Endothelial cell of umbilical vein (primary cell): ENCODE data around the gene TNFRSF1B. TPM values are rescaled to one million over a fixed set of nuclear protein-coding genes. Genes with fewer than 3 reads are reported as not detected.

ENCODE experiments used
- BruUV-seq: library from RNA; stranded (reverse); fragments of 400-500 nt; replicated peaks from 2 replicates; lab custom pipeline; 2021; lab: Mats Ljungman, UMichigan
- CTCF ChIA-PET: fragments of 300-600, 350-600 bp; sonication (Branson Sonifier 250); formaldehyde crosslinking; loops from one replicate; lab custom pipeline; 2021; ENCODE audit warnings: antibody characterized with exemption, inconsistent platforms; lab: Charles Lee
- POLR2A ChIA-PET: fragments of 300-600, 350-600 bp; sonication (Branson Sonifier 250); formaldehyde crosslinking; loops from one replicate; lab custom pipeline; 2021; ENCODE audit warnings: antibody characterized with exemption, inconsistent platforms; lab: Charles Lee
- DNase-seq: peaks from one replicate; pipeline ENCODE4 v3.0.0-alpha.2; 2011; ENCODE audit warnings: low read depth, low spot score
- FAIRE-seq: peaks from 2 replicates; lab custom pipeline; 2011; peaks lifted over from hg19 to GRCh38; lab: Jason Lieb, UNC
- H2AFZ ChIP-seq: 2 replicates; pipeline ENCODE4 v1.6.0; 2012; ENCODE audit warnings: low read depth, low read length, control low read depth, inconsistent platforms
- H3K27ac ChIP-seq: 2 replicates; pipeline ENCODE4 v1.5.1; 2011; ENCODE audit warnings: low read depth, mild to moderate bottlenecking, control low read depth, low read length, moderate library complexity; ENCODE audit not compliant: insufficient read depth
- H3K27me3 ChIP-seq, 2 experiments: 2 replicates each; pipeline versions ENCODE4 v1.6.0 to v1.6.1; 2011; ENCODE audit warnings: low read length in 2 of 2, mixed read lengths in 1 of 2; ENCODE audit not compliant: control insufficient read depth in 2 of 2, insufficient read depth in 2 of 2
- H3K36me3 ChIP-seq, 2 experiments: 2 replicates in 1 of 2; 3 replicates in 1 of 2; pipeline ENCODE4 v1.5.1; 2011; ENCODE audit warnings: low read length in 2 of 2, mild to moderate bottlenecking in 1 of 2, moderate library complexity in 1 of 2; ENCODE audit not compliant: control insufficient read depth in 2 of 2, insufficient read depth in 2 of 2; ENCODE audit errors: extremely low read depth in 1 of 2
- H3K4me1 ChIP-seq: 3 replicates; pipeline ENCODE4 v1.5.1; 2011; ENCODE audit warnings: mild to moderate bottlenecking, low read length; ENCODE audit not compliant: control insufficient read depth, insufficient read depth; ENCODE audit errors: extremely low read depth
- H3K4me2 ChIP-seq: 2 replicates; pipeline ENCODE4 v1.6.1; 2011; ENCODE audit warnings: low read length, control low read depth, mixed read lengths; ENCODE audit not compliant: insufficient read depth
- H3K4me3 ChIP-seq, 3 experiments: fragments of 200-600 bp in 1 of 3; sonication (generic), shearing (Covaris generic) in 1 of 3; replicated peaks in 1 of 3; 2 replicates each; pipeline ENCODE4 v1.5.1; 2011 to 2016; ENCODE audit warnings: control low read depth in 3 of 3, low read length in 3 of 3, mild to moderate bottlenecking in 2 of 3, inconsistent platforms in 1 of 3, low read depth in 1 of 3, moderate library complexity in 1 of 3; ENCODE audit not compliant: insufficient read depth in 1 of 3
- H3K79me2 ChIP-seq: 2 replicates; pipeline ENCODE4 v1.6.0; 2012; ENCODE audit warnings: low read length, inconsistent platforms; ENCODE audit not compliant: control insufficient read depth, insufficient read depth
- H3K9ac ChIP-seq: replicated peaks from 2 replicates; pipeline ENCODE3; 2011; ENCODE audit warnings: low read length, control low read depth; ENCODE audit not compliant: insufficient read depth; ENCODE audit errors: extremely low read depth
- H3K9me1 ChIP-seq: replicated peaks from 3 replicates; pipeline ENCODE4 v1.6.0; 2011; ENCODE audit warnings: mild to moderate bottlenecking, low read length; ENCODE audit not compliant: control insufficient read depth, insufficient read depth; ENCODE audit errors: extremely low read depth
- H3K9me3 ChIP-seq: replicated peaks from 2 replicates; pipeline ENCODE4 v1.5.1; 2012; ENCODE audit warnings: low read length, inconsistent platforms; ENCODE audit not compliant: control insufficient read depth, insufficient read depth
- H4K20me1 ChIP-seq: replicated peaks from 2 replicates; pipeline ENCODE3; 2011; ENCODE audit warnings: mild to moderate bottlenecking, low read length; ENCODE audit not compliant: control insufficient read depth, insufficient read depth; ENCODE audit errors: extremely low read depth
- GATA2 ChIP-seq: IDR thresholded peaks from 2 replicates; pipeline ENCODE4 v1.7.0; 2011; ENCODE audit warnings: low read depth, mild to moderate bottlenecking, moderate library complexity, mixed read lengths, low read length; ENCODE audit not compliant: insufficient read length, insufficient read depth
- MAX ChIP-seq: IDR thresholded peaks from 2 replicates; pipeline ENCODE4 v1.6.1; 2011; ENCODE audit not compliant: insufficient read depth, insufficient read length
- POLR2A ChIP-seq: IDR thresholded peaks from 2 replicates; pipeline ENCODE4 v1.6.1; 2012; ENCODE audit warnings: low read depth, mild to moderate bottlenecking, control low read depth, low read length
- POLR2AphosphoS5 ChIP-seq: IDR thresholded peaks from 2 replicates; pipeline ENCODE4 v1.6.1; 2012; ENCODE audit warnings: low read depth, mild to moderate bottlenecking, control low read depth, low read length, moderate library complexity; ENCODE audit not compliant: insufficient read depth
- dilution Hi-C: fragments of 300-500 bp; cut with MboI; formaldehyde crosslinking; loops from one replicate; pipeline ENCODE4 v1.15.0; 2019; ENCODE audit warnings: low sequenced_read_pairs; ENCODE audit not compliant: extremely low pct_ligation_motif_present
- intact Hi-C: fragments of 100-400 bp; cut with micrococcal nuclease; formaldehyde crosslinking; loops from one replicate; pipeline ENCODE4 v1.10.0; 2022
- polyA plus RNA-seq, 4 experiments: library from polyadenylated mRNA; depleted of rRNA in 3 of 4; stranded (reverse) in 3 of 4; unstranded in 1 of 4; fragments of >200 nt; gene quantifications; 2 replicates each; pipeline versions ENCODE4 v1.2.1 to v1.2.3, GENCODE V29; 2011 to 2012; ENCODE audit warnings: missing spikeins in 1 of 4
- total RNA-seq: library from RNA; stranded (reverse); gene quantifications from 2 replicates; pipeline ENCODE4 v1.2.3, GENCODE V29; 2021
- TF ChIP-seq, protein P1 (sequence below), 2 donors: IDR thresholded peaks; 1 replicate in 1 of 2; 2 replicates in 1 of 2; pipeline ENCODE4 v1.5.1; 2011; ENCODE audit warnings: low read length in 2 of 2, mild to moderate bottlenecking in 2 of 2, moderate library complexity in 2 of 2, control low read depth in 1 of 2, inconsistent platforms in 1 of 2, low read depth in 1 of 2; ENCODE audit not compliant: insufficient read depth in 1 of 2; ENCODE audit errors: extremely low read depth in 1 of 2

TNFRSF1B gene
- total and polyA plus RNA-seq, 2 donors (not counting 3 experiments of a cell fraction or from before 2014, with no cell fraction given) = 53.6 to 65.9 TPM

DNA sequence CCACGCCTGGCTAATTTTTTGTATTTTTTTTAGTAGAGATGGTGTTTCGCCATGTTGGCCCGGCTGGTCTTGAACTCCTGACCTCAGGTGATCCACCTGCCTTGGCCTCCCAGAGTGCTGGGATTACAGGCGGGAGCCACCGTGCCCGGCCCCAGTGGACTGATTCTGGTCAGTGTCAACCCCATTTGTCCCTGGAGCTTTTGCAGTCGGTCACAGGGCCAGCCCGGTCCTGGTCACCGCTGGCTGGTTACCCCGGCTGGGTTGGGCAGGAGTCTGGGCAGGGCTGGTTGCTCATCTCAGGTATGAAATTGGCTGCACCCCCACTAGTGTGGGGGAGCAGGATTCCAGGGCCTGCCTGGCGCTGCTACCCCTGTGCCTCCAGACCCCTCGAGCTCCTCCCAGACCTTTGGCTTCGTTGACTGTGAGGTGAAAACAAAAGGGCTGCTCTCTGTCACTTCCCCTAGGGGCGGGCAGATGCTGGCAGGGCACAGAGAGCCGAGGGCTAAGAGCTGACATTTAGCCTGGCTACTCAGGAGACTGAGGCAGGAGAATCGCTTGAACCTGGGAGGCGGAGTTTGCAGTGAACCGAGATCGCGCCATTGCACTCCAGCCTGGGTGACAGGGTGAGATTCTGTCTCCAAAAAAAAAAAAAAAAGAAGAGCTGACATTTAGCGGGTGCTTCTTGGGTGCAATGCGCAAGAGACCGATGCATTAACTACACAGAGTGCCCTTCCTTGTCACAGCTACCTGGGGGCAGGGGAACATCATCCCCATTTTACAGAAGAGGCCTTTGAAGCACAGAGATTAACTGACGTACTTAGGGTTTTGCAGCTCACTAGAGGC is 10.6 kb downstream of the TNFRSF1B start:
- Histone ChIP-seq H3K27ac (peak overlapping the region; percentile 95), H3K9me1 (no peaks in the 10 kb centered on the region), H3K4me2 (peak overlapping the region; percentile 2), H3K9ac (no peak overlapping the region), H3K4me3 (no peak overlapping the region), H3K79me2 (peaks cover 23% of the 10 kb centered on the region), H3K36me3 (no peaks in the 10 kb centered on the region), H3K27me3 (no peaks in the 10 kb centered on the region), H2AFZ (no peak overlapping the region), H3K9me3 (no peaks in the 10 kb centered on the region), H4K20me1 (no peaks in the 10 kb centered on the region), H3K4me1 (peaks cover 43% of the 10 kb centered on the region)
- TF ChIP-seq MAX (no peak), POLR2AphosphoS5 (no peak), GATA2 (no peak), POLR2A (no peak)
- TF ChIP-seq, protein P1, sequence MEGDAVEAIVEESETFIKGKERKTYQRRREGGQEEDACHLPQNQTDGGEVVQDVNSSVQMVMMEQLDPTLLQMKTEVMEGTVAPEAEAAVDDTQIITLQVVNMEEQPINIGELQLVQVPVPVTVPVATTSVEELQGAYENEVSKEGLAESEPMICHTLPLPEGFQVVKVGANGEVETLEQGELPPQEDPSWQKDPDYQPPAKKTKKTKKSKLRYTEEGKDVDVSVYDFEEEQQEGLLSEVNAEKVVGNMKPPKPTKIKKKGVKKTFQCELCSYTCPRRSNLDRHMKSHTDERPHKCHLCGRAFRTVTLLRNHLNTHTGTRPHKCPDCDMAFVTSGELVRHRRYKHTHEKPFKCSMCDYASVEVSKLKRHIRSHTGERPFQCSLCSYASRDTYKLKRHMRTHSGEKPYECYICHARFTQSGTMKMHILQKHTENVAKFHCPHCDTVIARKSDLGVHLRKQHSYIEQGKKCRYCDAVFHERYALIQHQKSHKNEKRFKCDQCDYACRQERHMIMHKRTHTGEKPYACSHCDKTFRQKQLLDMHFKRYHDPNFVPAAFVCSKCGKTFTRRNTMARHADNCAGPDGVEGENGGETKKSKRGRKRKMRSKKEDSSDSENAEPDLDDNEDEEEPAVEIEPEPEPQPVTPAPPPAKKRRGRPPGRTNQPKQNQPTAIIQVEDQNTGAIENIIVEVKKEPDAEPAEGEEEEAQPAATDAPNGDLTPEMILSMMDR (IDR thresholded peaks at IDR 0.05; ENCODE audit: extremely low read depth in 1 of 2, insufficient read depth in 1 of 2, low read depth in 1 of 2, low read length in 2 of 2) = no peak
- ChIA-PET POLR2A (interaction anchor here (1.1 kb wide), 1 partner anchor 9 kb away, joined by 3 read pairs; no protein-coding TSS in a partner anchor), CTCF (interaction anchor here (0.7 to 8.1 kb wide), 9 partner anchors 9 to 52 kb away, joined by 3 to 70 read pairs (median 6); no protein-coding TSS in a partner anchor)
- no peak for FAIRE-seq
- DNase-seq = peak; percentile 20
- dilution Hi-C loops = no loop called here
- intact Hi-C loops = no loop called here
- no TSS peak for BruUV-seq
